Neural cell (in vitro differentiated cells): Measurements from ENCODE around the gene DNAH17. TPM values are rescaled to one million over a fixed set of nuclear protein-coding genes. Genes with fewer than 3 reads are reported as not detected.

ENCODE experiments used
- H2AFZ ChIP-seq: fragments of 200-600, 300-800 bp; sonication (generic), shearing (Covaris generic); 2 replicates; pipeline ENCODE4 v1.6.0; 2014; ENCODE audit warnings: low read depth, mild to moderate bottlenecking, antibody characterized with exemption, low read length, moderate library complexity
- H3F3A ChIP-seq: fragments of 200-600 bp; shearing (Covaris generic); 2 replicates; pipeline ENCODE4 v1.6.1; 2016; ENCODE audit warnings: mild to moderate bottlenecking, moderate library complexity, mixed read lengths, antibody characterized with exemption, low read length; ENCODE audit not compliant: insufficient read depth, poor library complexity, severe bottlenecking
- H3K27ac ChIP-seq: fragments of 200-600, 300-800 bp; sonication (generic), shearing (Covaris generic); 2 replicates; pipeline ENCODE4 v1.5.1; 2014; ENCODE audit warnings: mild to moderate bottlenecking, low read length, moderate library complexity
- H3K27me3 ChIP-seq: fragments of 300-800, 200-600 bp; sonication (generic), shearing (Covaris generic); 2 replicates; pipeline ENCODE4 v1.6.0; 2014; ENCODE audit warnings: mild to moderate bottlenecking, low read depth, low read length, moderate library complexity; ENCODE audit not compliant: insufficient read depth
- H3K36me3 ChIP-seq: fragments of 300-800, 200-600 bp; sonication (generic), shearing (Covaris generic); 2 replicates; pipeline ENCODE4 v1.5.1; 2014; ENCODE audit warnings: mild to moderate bottlenecking, antibody characterized with exemption, low read length, moderate library complexity; ENCODE audit not compliant: insufficient read depth
- H3K4me2 ChIP-seq: fragments of 300-800, 200-600 bp; sonication (generic), shearing (Covaris generic); 2 replicates; pipeline ENCODE4 v1.6.0; 2014; ENCODE audit warnings: mild to moderate bottlenecking, low read length
- H3K4me3 ChIP-seq: fragments of 300-800, 200-600 bp; sonication (generic), shearing (Covaris generic); 2 replicates; pipeline ENCODE4 v1.5.1; 2014; ENCODE audit warnings: mild to moderate bottlenecking, low read length, moderate library complexity
- H3K79me2 ChIP-seq: fragments of 200-600 bp; shearing (Covaris generic); replicated peaks from 2 replicates; pipeline ENCODE4 v1.6.0; 2014; ENCODE audit warnings: mild to moderate bottlenecking, low read length, moderate library complexity; ENCODE audit not compliant: insufficient read depth
- H3K9ac ChIP-seq: fragments of 300-800, 200-600 bp; sonication (generic), shearing (Covaris generic); 2 replicates; pipeline ENCODE4 v1.6.1; 2016; ENCODE audit warnings: mild to moderate bottlenecking, low read length, mixed read lengths
- H3K9me2 ChIP-seq: fragments of 200-600 bp; shearing (Covaris generic); 2 replicates; pipeline ENCODE4 v1.6.1; 2016; ENCODE audit warnings: mild to moderate bottlenecking, low read length, mixed read lengths; ENCODE audit not compliant: insufficient read depth
- H3K9me3 ChIP-seq: fragments of 200-600, 300-800 bp; sonication (generic), shearing (Covaris generic); 2 replicates; pipeline ENCODE4 v1.6.1; 2016; ENCODE audit warnings: mild to moderate bottlenecking, mixed run types, low read length, moderate library complexity, mixed read lengths
- H4K20me1 ChIP-seq: fragments of 200-600 bp; shearing (Covaris generic); 2 replicates; pipeline ENCODE4 v1.6.1; 2016; ENCODE audit warnings: mild to moderate bottlenecking, mixed run types; ENCODE audit not compliant: insufficient read depth
- EP300 ChIP-seq: fragments of 450-650 bp; conservative IDR thresholded peaks from 2 replicates; pipeline ENCODE4 v1.6.1; 2014; ENCODE audit warnings: antibody characterized with exemption, mild to moderate bottlenecking, moderate library complexity; ENCODE audit not compliant: poor library complexity, severe bottlenecking
- EZH2 ChIP-seq: fragments of 200-600, 300-800 bp; shearing (Covaris generic), sonication (generic); IDR thresholded peaks from 2 replicates; pipeline ENCODE4 v1.6.1; 2014; ENCODE audit warnings: antibody characterized with exemption, low read length, borderline replicate concordance, mild to moderate bottlenecking; ENCODE audit not compliant: insufficient read depth, poor library complexity, severe bottlenecking
- MXI1 ChIP-seq: fragments of 450-650 bp; conservative IDR thresholded peaks from 2 replicates; pipeline ENCODE4 v1.6.1; 2014; ENCODE audit warnings: antibody characterized with exemption, mild to moderate bottlenecking; ENCODE audit not compliant: poor library complexity, severe bottlenecking
- POLR2AphosphoS5 ChIP-seq: IDR thresholded peaks from 2 replicates; pipeline ENCODE4 v1.6.1; 2012
- RAD21 ChIP-seq: fragments of 450-650 bp; conservative IDR thresholded peaks from 2 replicates; pipeline ENCODE4 v1.6.1; 2014; ENCODE audit warnings: antibody characterized with exemption, mild to moderate bottlenecking, moderate library complexity
- SMC3 ChIP-seq: fragments of 450-650 bp; conservative IDR thresholded peaks from 2 replicates; pipeline ENCODE4 v1.6.1; 2014; ENCODE audit warnings: antibody characterized with exemption, mild to moderate bottlenecking, moderate library complexity; ENCODE audit not compliant: poor library complexity
- TAF1 ChIP-seq: IDR thresholded peaks from 2 replicates; pipeline ENCODE4 v1.6.1; 2012; ENCODE audit warnings: low read depth
- polyA plus RNA-seq: library from polyadenylated mRNA; depleted of rRNA; stranded (reverse); fragments of >200 nt; gene quantifications from 2 replicates; pipeline ENCODE4 v1.2.3, GENCODE V29; 2014
- TF ChIP-seq, protein P1 (sequence below): fragments of 450-650 bp; IDR thresholded peaks from 2 replicates; pipeline ENCODE4 v1.5.1; 2014; ENCODE audit warnings: antibody characterized with exemption, mild to moderate bottlenecking, moderate library complexity; ENCODE audit not compliant: poor library complexity, severe bottlenecking
- TF ChIP-seq, protein P2 (sequence below): IDR thresholded peaks from 2 replicates; pipeline ENCODE4 v1.6.1; 2012; ENCODE audit warnings: borderline replicate concordance

Gene DNAH17
- polyA plus RNA-seq, 1 donor from 2014 or later: not detected

DNA sequence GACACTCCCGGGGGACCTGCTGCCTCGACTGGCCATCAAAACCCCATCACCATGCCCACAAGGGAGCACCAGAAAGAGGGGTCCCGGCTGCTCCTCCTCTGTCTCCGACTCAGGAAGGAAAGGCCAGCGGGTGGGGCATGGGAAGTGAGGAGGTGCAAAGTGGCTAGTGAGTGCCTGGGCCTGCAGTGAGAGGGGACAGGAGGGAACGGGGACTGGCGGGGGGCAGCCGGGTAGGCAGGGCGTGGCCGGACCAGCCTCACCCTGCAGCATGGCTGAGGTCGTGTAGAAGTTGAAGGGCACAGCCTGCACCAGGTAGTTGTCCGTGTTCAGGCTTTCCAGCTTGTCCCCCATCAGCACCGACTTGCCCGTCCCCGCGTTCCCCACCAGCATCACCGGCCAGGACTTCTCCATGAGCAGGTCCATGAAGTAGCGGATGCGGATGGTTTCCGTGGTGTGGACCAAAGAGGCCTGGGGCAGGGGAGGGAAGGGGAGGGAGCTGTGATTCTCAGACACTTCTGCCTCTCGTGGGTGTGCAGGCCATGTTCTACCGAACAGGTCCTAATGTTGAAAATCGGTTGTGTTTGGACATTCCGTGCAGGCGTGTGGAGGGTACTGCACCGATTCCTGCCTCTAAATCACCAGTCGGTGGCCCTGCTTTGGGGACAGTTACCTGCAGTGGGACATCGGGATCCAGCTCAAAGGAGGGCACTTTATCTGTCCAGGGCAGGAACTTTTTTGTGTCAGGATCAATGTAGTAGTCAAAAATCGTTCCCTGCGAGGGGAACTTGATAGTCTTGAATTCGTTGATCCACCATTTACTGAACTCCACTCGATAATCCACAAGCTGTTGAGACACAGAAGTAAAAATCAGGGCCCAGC lies 91.7 kb downstream of the DNAH17 start:
- TF ChIP-seq, protein P1, sequence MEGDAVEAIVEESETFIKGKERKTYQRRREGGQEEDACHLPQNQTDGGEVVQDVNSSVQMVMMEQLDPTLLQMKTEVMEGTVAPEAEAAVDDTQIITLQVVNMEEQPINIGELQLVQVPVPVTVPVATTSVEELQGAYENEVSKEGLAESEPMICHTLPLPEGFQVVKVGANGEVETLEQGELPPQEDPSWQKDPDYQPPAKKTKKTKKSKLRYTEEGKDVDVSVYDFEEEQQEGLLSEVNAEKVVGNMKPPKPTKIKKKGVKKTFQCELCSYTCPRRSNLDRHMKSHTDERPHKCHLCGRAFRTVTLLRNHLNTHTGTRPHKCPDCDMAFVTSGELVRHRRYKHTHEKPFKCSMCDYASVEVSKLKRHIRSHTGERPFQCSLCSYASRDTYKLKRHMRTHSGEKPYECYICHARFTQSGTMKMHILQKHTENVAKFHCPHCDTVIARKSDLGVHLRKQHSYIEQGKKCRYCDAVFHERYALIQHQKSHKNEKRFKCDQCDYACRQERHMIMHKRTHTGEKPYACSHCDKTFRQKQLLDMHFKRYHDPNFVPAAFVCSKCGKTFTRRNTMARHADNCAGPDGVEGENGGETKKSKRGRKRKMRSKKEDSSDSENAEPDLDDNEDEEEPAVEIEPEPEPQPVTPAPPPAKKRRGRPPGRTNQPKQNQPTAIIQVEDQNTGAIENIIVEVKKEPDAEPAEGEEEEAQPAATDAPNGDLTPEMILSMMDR: no peak
- no peak for TF ChIP-seq TAF1
- TF ChIP-seq SMC3: no peak
- no peak for TF ChIP-seq RAD21
- no peak for TF ChIP-seq POLR2AphosphoS5
- TF ChIP-seq MXI1: no peak
- TF ChIP-seq, protein P2, sequence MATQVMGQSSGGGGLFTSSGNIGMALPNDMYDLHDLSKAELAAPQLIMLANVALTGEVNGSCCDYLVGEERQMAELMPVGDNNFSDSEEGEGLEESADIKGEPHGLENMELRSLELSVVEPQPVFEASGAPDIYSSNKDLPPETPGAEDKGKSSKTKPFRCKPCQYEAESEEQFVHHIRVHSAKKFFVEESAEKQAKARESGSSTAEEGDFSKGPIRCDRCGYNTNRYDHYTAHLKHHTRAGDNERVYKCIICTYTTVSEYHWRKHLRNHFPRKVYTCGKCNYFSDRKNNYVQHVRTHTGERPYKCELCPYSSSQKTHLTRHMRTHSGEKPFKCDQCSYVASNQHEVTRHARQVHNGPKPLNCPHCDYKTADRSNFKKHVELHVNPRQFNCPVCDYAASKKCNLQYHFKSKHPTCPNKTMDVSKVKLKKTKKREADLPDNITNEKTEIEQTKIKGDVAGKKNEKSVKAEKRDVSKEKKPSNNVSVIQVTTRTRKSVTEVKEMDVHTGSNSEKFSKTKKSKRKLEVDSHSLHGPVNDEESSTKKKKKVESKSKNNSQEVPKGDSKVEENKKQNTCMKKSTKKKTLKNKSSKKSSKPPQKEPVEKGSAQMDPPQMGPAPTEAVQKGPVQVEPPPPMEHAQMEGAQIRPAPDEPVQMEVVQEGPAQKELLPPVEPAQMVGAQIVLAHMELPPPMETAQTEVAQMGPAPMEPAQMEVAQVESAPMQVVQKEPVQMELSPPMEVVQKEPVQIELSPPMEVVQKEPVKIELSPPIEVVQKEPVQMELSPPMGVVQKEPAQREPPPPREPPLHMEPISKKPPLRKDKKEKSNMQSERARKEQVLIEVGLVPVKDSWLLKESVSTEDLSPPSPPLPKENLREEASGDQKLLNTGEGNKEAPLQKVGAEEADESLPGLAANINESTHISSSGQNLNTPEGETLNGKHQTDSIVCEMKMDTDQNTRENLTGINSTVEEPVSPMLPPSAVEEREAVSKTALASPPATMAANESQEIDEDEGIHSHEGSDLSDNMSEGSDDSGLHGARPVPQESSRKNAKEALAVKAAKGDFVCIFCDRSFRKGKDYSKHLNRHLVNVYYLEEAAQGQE: no peak
- TF ChIP-seq EZH2: no peak
- TF ChIP-seq EP300: no peak
- H3K27ac ChIP-seq: no peak overlapping the region

DNA sequence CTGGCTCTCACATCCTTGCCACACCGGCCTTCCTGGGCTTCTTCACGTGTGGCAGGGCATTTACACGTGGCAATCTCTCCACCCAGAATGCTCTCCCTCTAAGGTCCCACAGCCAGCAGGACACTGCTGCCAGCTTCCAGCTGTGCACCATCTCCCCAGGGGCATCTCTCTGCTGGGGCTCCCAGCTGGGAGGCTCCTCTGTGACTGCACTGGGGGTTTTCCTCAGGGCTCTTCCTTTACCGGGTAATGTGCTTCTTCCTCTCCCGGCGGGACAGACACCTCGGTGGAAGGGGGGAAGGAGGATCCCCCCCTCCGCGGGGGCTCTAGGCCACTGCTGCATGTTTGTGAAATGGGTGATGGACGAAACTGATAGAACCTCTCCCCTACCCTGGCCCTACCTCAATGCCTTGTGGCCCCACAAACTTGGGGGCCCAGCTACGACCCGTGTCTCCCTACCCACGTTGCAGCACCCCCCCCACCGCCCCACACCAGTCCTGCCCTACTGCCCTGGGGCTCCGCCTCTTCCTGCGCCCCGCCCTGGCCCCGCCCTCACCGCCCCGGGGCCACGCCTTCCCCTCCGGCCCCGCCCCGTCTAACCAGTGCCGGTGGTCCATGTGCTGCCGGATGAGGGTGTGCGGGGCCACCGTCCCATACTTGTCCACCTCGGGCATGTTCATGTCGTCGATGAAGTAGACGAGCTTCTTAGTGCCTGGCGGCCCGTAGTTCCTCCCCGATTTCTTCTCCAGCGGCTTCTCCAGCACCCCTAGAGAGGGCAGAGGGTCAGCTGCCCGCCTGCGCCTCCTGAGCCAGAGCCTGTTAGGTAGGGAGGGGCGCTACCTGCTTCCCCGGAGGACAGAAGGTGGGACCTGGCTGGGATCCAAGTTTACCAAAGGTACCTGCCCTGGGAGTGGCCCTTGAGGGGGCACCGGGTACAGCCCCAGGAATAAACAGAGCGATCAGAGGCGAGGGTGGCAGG lies 92.6 kb downstream of the DNAH17 start:
- no peak overlapping the region for H2AFZ ChIP-seq
- no peaks in the 10 kb centered on the region for H3K27me3 ChIP-seq
- no peaks in the 10 kb centered on the region for H3K79me2 ChIP-seq
- no peaks in the 10 kb centered on the region for H3K36me3 ChIP-seq
- H3K27ac ChIP-seq: no peak overlapping the region
- H3K4me2 ChIP-seq: no peak overlapping the region
- H3F3A ChIP-seq: no peaks in the 10 kb centered on the region
- H3K9ac ChIP-seq: no peak overlapping the region
- no peaks in the 10 kb centered on the region for H4K20me1 ChIP-seq
- H3K9me2 ChIP-seq: no peaks in the 10 kb centered on the region
- H3K9me3 ChIP-seq: no peaks in the 10 kb centered on the region
- no peak overlapping the region for H3K4me3 ChIP-seq
- TF ChIP-seq, protein P2: no peak
- TF ChIP-seq MXI1 (no peak), TAF1 (no peak), EZH2 (no peak), EP300 (no peak), RAD21 (no peak), SMC3 (no peak), POLR2AphosphoS5 (no peak)
- TF ChIP-seq, protein P1: no peak

More for the DNA sequence above, 91.7 kb downstream of the DNAH17 start:
- Histone ChIP-seq H3K36me3 (no peaks in the 10 kb centered on the region), H3K4me3 (no peak overlapping the region), H2AFZ (no peak overlapping the region), H3K79me2 (no peaks in the 10 kb centered on the region), H3K9me3 (no peaks in the 10 kb centered on the region), H3K27me3 (no peaks in the 10 kb centered on the region), H3K4me2 (no peak overlapping the region), H4K20me1 (no peaks in the 10 kb centered on the region), H3K9me2 (no peaks in the 10 kb centered on the region), H3F3A (no peaks in the 10 kb centered on the region), H3K9ac (no peak overlapping the region)
